ENCODE results near the gene LY6G5C. TPM values are rescaled to one million over a fixed set of nuclear protein-coding genes. Genes with fewer than 3 reads are reported as not detected.

The LY6G5C gene
- total and polyA plus RNA-seq, 9 of the 15 experiments (the other 6 are each of a cell fraction or from before 2014, with no cell fraction given), result 0.10 to 0.67 (median 0.46) TPM; not detected in 4

- no peak for TF ChIP-seq TSHZ1 (CRISPR knock-in tag; IDR thresholded peaks at IDR 0.05)
- TF ChIP-seq ESRRA (IDR thresholded peaks at IDR 0.05; ENCODE audit: borderline replicate concordance, low read depth), result no peak
- peak; percentile 55 to 61; a peak in 2 of 4 replicates for TF ChIP-seq ZMIZ1 (IDR thresholded peaks at IDR 0.05; ENCODE audit: low read depth in 2 of 2, low read length in 2 of 2)
- TF ChIP-seq RHOXF2B (CRISPR knock-in tag; conservative IDR thresholded peaks at IDR 0.05), result no peak
- peak; percentile 22 for TF ChIP-seq SMAD1 (IDR thresholded peaks at IDR 0.05; ENCODE audit: low read depth, low read length, partially characterized antibody)
- no peak for TF ChIP-seq ZNF174 (CRISPR knock-in tag; IDR thresholded peaks at IDR 0.05)
- TF ChIP-seq SRSF3 (IDR thresholded peaks at IDR 0.05; ENCODE audit: insufficient read depth, low read length), result no peak
- TF ChIP-seq NBN (IDR thresholded peaks at IDR 0.05; ENCODE audit: low read depth), result 0 out of 2 replicates have a peak, but pooled peaks have one; percentile 54
- no peak for TF ChIP-seq SNRNP70 (optimal IDR thresholded peaks at IDR 0.05; ENCODE audit: low read depth, low read length)
- no peak for TF ChIP-seq ZNF609 (CRISPR knock-in tag; IDR thresholded peaks at IDR 0.05; ENCODE audit: borderline replicate concordance)
- no peak for TF ChIP-seq HDAC6 (IDR thresholded peaks at IDR 0.05; ENCODE audit: low read depth, low read length)
- TF ChIP-seq KLF1 (tag; IDR thresholded peaks at IDR 0.05), result 0 out of 2 replicates have a peak, but pooled peaks have one; percentile 48
- no peak for TF ChIP-seq DIDO1 (tag; IDR thresholded peaks at IDR 0.05; ENCODE audit: low read depth)
- no peak for TF ChIP-seq FOSL1 (tag; conservative IDR thresholded peaks at IDR 0.05)
- no peak for TF ChIP-seq MTA2 (IDR thresholded peaks at IDR 0.05; ENCODE audit: low read depth)
These were observed at the start of gene LY6G5C (continued) for GRCh38 chr6:31680226-31681134.
